ENCODE measurements around the gene ZRANB3.

DNA sequence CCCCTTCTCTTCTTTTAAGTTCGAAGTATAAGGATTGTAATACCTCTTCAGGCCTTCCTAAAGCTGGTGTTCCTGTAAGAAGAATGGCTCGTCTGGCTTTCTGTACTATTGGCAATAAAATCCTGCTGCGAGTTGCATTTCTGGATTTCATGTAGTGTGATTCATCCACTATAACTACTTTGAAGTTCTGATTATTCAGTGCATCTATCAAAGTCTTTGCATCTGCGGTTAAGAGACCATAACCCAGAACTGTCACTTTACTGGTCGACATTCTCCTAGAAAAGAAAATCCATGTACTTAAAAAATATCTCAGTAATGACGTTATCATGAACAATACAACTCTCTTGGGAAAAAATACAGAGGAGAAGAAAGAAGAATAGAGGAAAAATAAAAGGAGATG lies 181.1 kb downstream of the ZRANB3 start:
- TF ChIP-seq EZH2 (IDR thresholded peaks at IDR 0.05; ENCODE audit: insufficient read depth, poor library complexity, severe bottlenecking) (no peak), EZH2phosphoT487 (IDR thresholded peaks at IDR 0.05; ENCODE audit: insufficient read depth, low read depth) (no peak)

Measured in GM23248 (cell line).